GM23338 (cell line): ENCODE measurements around the gene DMBT1.

Source experiments
- JUNB ChIP-seq: IDR thresholded peaks from one replicate; pipeline ENCODE4 v1.6.1; 2016; ENCODE audit warnings: antibody characterized with exemption; ENCODE audit not compliant: unreplicated experiment
- NANOG ChIP-seq: IDR thresholded peaks from 2 replicates; pipeline ENCODE4 v1.6.1; 2016; ENCODE audit warnings: antibody characterized with exemption, borderline replicate concordance
- ZNF114 ChIP-seq: fragments of 250-450 bp; sonication (Bioruptor Pico); IDR thresholded peaks from 2 replicates; pipeline ENCODE4 v1.5.0; 2020; ENCODE audit warnings: mild to moderate bottlenecking, moderate library complexity
- TF ChIP-seq, protein P1 (sequence below), 2 experiments: fragments of 200-600 bp in 1 of 2; sonication (generic) in 1 of 2; conservative IDR thresholded peaks; 2 replicates each; pipeline versions ENCODE4 v1.5.1 to v1.6.1; 2016 to 2017; ENCODE audit warnings: antibody characterized with exemption in 2 of 2, low read depth in 2 of 2, mild to moderate bottlenecking in 2 of 2, moderate library complexity in 1 of 2

DNA sequence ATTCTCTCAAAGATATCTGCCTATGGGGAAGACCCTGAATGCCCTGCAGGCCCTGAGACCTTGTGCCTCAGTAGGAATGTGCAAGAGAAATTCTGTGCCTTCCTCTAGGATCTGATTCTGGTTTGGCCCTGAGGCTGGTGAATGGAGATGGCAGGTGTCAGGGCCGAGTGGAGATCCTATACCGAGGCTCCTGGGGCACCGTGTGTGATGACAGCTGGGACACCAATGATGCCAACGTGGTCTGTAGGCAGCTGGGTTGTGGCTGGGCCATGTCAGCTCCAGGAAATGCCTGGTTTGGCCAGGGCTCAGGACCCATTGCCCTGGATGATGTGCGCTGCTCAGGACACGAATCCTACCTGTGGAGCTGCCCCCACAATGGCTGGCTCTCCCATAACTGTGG is 15.7 kb downstream of the DMBT1 start:
- TF ChIP-seq ZNF114 (CRISPR knock-in tag) (no peak), NANOG (no peak), JUNB (no peak)
- TF ChIP-seq, protein P1, sequence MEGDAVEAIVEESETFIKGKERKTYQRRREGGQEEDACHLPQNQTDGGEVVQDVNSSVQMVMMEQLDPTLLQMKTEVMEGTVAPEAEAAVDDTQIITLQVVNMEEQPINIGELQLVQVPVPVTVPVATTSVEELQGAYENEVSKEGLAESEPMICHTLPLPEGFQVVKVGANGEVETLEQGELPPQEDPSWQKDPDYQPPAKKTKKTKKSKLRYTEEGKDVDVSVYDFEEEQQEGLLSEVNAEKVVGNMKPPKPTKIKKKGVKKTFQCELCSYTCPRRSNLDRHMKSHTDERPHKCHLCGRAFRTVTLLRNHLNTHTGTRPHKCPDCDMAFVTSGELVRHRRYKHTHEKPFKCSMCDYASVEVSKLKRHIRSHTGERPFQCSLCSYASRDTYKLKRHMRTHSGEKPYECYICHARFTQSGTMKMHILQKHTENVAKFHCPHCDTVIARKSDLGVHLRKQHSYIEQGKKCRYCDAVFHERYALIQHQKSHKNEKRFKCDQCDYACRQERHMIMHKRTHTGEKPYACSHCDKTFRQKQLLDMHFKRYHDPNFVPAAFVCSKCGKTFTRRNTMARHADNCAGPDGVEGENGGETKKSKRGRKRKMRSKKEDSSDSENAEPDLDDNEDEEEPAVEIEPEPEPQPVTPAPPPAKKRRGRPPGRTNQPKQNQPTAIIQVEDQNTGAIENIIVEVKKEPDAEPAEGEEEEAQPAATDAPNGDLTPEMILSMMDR (conservative IDR thresholded peaks at IDR 0.05; ENCODE audit: low read depth in 2 of 2), result no peak
